HG03159 (cell line): ENCODE data around the gene ME1.
"Not testable (repeated sequence)": the region's sequence is repeated elsewhere in the genome, so short reads cannot be mapped to it uniquely, and the experiment has no call there.

Experiments used
- ATAC-seq: cut with Tn5 transposase; IDR thresholded peaks from one replicate; pipeline ENCODE4 v1.9.1; 2021; ENCODE audit warnings: mild to moderate bottlenecking, moderate library complexity; ENCODE audit not compliant: unreplicated experiment

Gene ME1

GRCh38 chr6:83430611-83431544, at the start of gene ME1:
TSS of gene ME1 (minus strand) at chr6:83431051. CDS start at chr6:83430954, 97 bp downstream.
- ATAC-seq: peak; percentile 75

- no peak for ATAC-seq
Observed at GRCh38 chr6:83480470-83480869, 49.6 kb upstream of the ME1 start.

DNA sequence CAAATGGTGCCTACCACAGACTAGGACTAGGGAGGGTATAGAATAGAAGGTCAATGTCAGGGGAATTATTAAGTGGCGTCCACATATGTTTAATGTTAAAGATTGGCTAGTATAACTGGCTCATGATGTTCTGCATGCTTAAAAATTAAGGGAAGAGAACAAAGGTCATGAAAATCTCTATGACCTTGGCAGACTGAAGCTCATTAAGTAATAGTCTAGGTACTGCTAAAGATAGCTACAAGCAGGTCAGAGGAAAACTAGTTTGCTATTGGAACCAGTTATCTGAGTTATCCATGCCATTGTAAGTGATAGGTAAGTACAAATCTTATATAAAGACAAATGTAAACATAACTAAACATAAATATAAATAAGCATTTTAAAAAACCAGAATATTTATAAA, 48.5 kb upstream of the ME1 start:
- ATAC-seq: no peak

DNA sequence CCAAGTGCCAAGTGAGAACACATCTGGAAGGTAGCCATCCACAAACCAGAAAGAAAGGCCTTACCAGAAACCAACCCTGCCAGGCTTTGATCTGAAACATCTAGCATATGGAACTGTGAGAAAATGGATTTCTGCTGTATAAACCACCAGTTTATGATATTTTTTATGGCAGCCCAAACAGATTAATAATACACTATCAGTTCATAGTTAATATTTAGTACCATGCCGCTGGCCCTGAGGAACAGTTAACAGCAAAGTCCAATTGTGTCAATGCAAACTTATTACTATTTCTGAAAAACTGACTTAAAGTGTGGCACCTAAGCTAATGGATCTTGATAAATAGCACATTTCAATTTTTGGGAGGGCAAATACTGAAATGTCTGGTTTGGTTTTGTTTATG, 46.1 kb upstream of the ME1 start:
- ATAC-seq: no peak

GRCh38 chr6:83474309-83474708, 43.5 kb upstream of the ME1 start:
- no peak for ATAC-seq

DNA sequence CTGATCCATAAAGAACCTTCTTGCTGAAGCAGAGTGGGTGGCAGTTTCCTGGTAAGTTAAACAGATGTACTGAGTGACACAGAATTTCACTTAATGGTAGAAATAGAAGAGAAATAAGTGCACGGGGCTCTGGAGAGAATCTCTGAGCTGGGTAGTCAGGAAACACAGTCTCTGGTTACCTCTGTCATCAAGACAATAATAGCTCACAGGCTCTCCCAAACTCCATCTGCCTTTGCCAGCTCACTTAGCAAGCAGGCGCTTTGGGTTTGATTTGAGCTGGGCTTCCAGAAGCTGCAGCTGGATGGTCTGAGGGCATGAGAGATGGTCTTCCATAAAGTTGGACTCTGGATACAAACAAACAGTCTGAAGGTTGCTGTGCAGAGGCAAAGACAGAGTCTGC, 41.9 kb upstream of the ME1 start:
- ATAC-seq: no peak

DNA sequence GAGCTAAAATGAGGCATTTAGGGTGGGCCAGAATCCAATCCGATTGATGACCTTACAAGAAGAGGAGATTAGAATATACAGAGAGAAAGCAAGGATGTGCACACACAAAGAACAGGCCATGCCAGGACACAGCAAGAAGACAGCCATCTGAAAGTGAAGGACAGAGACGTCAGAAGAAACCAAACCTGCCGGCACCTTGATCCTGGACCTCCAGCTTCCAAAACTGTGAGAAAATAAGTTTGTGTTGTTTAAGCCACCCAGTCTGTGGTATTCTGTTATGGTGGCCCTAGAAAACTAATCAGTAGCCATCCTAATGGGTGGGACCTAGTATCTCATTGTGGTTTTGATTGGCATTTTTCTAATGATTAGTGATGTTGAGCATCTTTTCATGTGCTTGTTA, 39.7 kb upstream of the ME1 start:
- no peak for ATAC-seq

- no peak for ATAC-seq
Observed at GRCh38 chr6:83470001-83470400, 39.1 kb upstream of the ME1 start.

DNA sequence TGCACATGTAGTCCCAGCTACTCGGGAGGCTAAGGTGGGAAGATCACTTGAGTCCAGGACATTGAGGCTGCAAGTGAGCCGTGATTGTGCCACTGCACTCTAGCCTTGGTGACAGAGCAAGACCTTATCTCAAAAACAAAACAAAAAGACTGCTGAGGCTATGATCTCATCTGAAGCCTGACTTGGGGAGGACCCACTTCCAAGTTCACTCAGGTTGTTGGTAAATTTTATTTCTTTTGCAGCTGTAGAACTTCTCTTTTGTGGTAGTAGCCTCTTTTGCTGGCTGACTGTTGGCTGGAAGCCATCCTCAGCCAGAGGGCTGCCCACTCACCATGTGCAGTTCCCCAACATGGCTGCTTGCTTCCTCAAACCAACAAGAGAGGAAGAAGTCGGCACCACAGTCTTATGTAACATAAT, 36.8 kb upstream of the ME1 start:
- no peak for ATAC-seq

- no peak for ATAC-seq
Observed at GRCh38 chr6:83466328-83466727, 35.5 kb upstream of the ME1 start.

DNA sequence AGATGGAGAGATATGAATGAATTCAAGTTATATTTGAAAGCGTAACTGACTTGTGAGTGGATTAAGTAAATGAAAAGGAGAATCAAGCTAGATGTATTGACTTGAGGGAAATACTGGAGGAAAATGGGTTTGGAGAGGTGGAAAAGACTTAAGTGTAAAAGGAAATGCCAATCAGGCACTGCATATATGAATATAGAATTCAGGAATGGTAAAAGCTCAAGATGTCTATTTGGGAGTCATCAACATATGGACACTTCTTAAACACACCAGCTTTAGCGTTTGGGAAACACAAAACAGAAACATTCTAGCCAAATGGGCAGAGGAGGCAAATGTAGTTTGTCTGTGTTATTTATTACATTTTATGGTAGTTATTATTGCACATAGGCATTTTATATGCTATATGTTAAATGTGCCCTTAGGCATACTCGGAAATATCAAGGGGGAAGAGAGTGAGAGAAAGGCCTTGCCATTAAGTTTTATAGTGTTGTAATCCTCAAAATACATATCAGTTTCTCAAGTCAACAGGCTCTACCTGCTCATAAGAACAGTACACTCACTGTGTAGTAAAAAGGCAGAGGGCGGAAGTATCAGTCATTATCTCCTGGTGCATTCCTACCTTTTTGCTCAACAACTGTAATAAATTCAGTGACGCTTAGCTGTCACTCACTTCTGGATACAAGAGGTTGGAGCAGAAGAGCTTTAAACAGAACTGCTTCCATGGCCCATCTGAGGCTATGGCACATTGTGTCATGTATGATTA, 33.7 kb upstream of the ME1 start:
- no peak for ATAC-seq

DNA sequence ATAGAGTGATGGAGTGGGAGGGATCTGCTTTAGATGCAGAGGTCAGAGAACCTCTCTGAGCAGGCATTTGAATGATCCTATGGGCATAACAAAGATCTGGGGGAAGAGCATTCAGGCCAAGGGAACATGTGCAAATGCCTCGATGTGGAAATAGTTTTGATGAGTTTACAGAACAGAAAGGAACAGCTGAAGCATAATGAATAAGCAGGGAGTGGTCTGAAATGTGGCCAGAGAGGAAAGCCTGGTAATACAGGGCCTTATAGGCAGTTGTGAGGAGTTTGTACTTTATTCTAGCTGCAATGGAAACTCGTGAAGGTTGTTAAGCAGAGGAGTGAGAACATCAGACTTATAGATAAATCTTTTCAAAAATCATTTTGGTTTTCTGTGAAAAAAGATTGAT, 33.0 kb upstream of the ME1 start:
- no peak for ATAC-seq

DNA sequence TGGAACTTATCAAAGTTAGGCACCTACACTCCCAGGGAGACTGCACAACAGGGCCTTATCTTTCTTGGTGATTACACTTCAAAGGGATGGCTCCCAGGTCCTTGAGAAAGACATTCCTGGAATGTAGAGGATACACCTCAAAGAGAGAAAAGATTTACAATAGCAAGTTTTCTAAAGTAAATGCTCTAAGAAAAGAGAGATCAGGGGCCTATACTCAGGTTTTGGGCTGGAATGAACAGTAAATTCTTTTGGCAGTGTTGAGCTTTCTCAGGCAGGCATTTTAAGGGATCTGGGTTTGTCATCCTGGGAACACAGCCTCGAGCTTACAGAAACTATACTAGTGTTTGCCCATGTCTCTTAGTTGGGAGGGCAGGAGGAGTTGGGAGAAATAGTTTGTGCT, 31.7 kb upstream of the ME1 start:
- no peak for ATAC-seq

DNA sequence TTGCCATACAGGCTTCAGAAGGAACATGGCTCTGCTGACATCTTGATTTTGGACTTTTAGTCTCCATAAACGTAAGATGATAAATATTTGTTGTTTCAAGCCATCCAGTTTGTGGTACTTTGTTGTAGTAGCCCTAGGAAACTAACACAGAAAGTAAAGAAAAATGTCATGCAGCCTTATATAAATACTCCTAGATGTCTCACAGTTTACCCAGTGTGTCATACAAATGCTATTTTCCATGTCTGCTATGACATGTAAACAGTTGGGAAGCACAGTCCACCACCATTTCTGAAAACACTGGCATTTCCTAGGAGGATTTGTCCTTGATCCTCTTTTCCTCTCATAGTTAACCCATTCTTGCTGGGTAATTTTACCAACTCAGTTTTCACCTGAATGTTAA, 30.6 kb upstream of the ME1 start:
- ATAC-seq: no peak

- no peak for ATAC-seq
Observed at GRCh38 chr6:83459663-83460062, 28.8 kb upstream of the ME1 start.

- not testable (repeated sequence) for ATAC-seq
Observed at GRCh38 chr6:83450015-83450414, 19.2 kb upstream of the ME1 start.

DNA sequence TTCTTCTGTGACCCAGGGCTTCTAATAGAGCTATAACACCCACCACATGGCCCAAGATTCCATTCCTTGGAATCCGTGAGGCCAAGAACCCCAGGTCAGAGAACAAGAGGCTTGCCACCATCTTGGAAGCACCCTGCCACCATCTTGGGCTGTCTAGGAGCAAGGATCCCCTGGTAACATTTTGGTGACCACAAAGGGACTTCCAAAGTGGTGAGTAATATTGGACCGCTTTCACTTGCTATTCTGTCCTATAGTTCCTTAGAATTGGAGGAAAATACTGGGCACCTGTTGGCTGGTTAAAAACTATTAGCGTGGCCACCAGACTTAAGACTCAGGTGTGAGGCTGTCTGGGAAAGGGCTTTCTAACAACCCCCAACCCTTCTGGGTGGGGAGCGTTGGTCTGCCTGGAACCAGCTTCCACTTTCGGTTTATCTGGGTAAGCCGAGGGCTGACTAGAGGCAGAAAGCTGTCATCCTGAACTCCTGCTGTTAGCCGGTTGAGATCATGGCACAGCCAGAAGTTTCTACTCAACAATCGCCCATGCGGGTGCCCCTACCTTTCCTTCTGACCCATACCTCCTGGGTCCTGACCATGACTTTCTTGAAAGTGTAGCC, 13.3 kb upstream of the ME1 start:
- ATAC-seq: not testable (repeated sequence)

DNA sequence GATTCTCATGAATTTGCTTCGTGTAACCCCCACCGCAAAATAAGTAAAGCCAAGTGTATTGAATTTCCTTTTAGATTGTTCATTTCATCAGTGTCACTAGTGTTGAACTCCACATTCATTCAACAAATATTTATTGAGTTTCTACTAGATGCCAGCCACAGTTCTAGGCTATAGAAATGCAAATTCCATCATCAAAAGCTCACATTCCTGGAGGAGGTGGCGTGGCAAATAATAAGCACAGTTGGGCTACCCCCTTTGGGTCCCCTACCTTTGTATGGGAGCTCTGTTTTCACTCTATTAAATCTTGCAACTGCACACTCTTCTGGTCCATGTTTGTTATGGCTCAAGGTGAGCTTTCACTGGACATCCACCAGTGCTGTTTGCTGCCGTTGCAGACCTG, 12.7 kb upstream of the ME1 start:
- ATAC-seq: no peak

DNA sequence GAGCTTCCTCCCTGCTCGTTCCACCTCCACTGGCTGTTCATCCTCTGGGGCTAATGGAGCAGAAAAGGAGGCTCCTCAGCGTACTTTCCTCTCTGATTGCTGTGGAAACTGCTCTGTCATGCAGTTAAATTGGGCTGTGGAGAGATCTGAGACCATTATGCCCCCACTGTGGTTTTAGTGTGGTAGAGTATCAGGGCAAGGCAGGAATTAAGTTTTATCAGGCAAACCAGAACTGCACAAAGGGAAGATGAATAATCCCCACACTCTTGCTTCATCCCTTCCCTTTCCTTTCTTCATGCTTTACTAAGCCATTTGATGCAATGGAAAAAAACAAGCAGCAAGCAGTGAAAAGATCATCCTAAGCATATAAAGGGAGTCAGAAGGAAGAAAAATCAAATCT, 11.9 kb upstream of the ME1 start:
- no peak for ATAC-seq

- ATAC-seq: no peak
Observed at GRCh38 chr6:83439201-83439600, 8.3 kb upstream of the ME1 start.

GRCh38 chr6:83436674-83437073, 5.8 kb upstream of the ME1 start:
- no peak for ATAC-seq

GRCh38 chr6:83433177-83433576, 2.3 kb upstream of the ME1 start:
- ATAC-seq: no peak
